HEK293 (cell line): Measurements from ENCODE around the gene EDIL3.

Experiments used
- CTCF ChIP-seq: fragments of 450-650 bp; formaldehyde crosslinking; IDR thresholded peaks from 2 replicates; pipeline ENCODE4 v1.5.1; 2016; ENCODE audit warnings: missing biosample characterization, missing genetic modification characterization
- SETDB1 ChIP-seq: IDR thresholded peaks from one replicate; pipeline ENCODE4 v1.6.1; 2017; ENCODE audit warnings: mild to moderate bottlenecking, low read length, moderate library complexity, mixed read lengths; ENCODE audit not compliant: insufficient read length
- YY1 ChIP-seq: fragments of 450-650 bp; formaldehyde crosslinking; IDR thresholded peaks from 2 replicates; pipeline ENCODE4 v1.5.1; 2018; ENCODE audit warnings: missing biosample characterization, missing genetic modification characterization
- ZBTB11 ChIP-seq: fragments of 450-650 bp; formaldehyde crosslinking; conservative IDR thresholded peaks from 2 replicates; pipeline ENCODE4 v1.5.1; 2016; ENCODE audit warnings: low read depth, missing biosample characterization, missing genetic modification characterization
- ZNF140 ChIP-seq: fragments of 450-650 bp; formaldehyde crosslinking; IDR thresholded peaks from 2 replicates; pipeline ENCODE4 v1.5.1; 2016; ENCODE audit warnings: missing biosample characterization, missing genetic modification characterization
- ZNF16 ChIP-seq: fragments of 450-650 bp; formaldehyde crosslinking; IDR thresholded peaks from 2 replicates; pipeline ENCODE4 v1.5.1; 2016; ENCODE audit warnings: low read depth, missing biosample characterization, missing genetic modification characterization
- ZNF302 ChIP-seq: fragments of 450-650 bp; formaldehyde crosslinking; IDR thresholded peaks from 2 replicates; pipeline ENCODE4 v1.5.1; 2016; ENCODE audit warnings: missing biosample characterization, missing genetic modification characterization, low read depth
- ZNF423 ChIP-seq: fragments of 450-650 bp; formaldehyde crosslinking; IDR thresholded peaks from 2 replicates; pipeline ENCODE4 v1.5.1; 2016; ENCODE audit warnings: missing biosample characterization, missing genetic modification characterization
- ZNF580 ChIP-seq: fragments of 450-650 bp; formaldehyde crosslinking; IDR thresholded peaks from 2 replicates; pipeline ENCODE4 v1.5.1; 2016; ENCODE audit warnings: missing biosample characterization, missing genetic modification characterization
- ZNF670 ChIP-seq: fragments of 450-650 bp; formaldehyde crosslinking; IDR thresholded peaks from 2 replicates; pipeline ENCODE4 v1.5.1; 2016; ENCODE audit warnings: missing biosample characterization, missing genetic modification characterization, low read depth
- ZNF776 ChIP-seq: fragments of 450-650 bp; formaldehyde crosslinking; IDR thresholded peaks from 2 replicates; pipeline ENCODE4 v1.5.0; 2017; ENCODE audit warnings: missing biosample characterization, missing genetic modification characterization, borderline replicate concordance

- no peak for TF ChIP-seq CTCF (tag by site-specific recombination)
- TF ChIP-seq ZNF670 (tag by site-specific recombination), result no peak
- no peak for TF ChIP-seq YY1 (tag by site-specific recombination)
- no peak for TF ChIP-seq SETDB1
- no peak for TF ChIP-seq ZNF16 (tag by site-specific recombination)
- TF ChIP-seq ZNF423 (tag by site-specific recombination), result no peak
- no peak for TF ChIP-seq ZNF302 (tag by site-specific recombination)
- TF ChIP-seq ZNF140 (tag by site-specific recombination), result no peak
- no peak for TF ChIP-seq ZNF776 (tag by site-specific recombination)
- TF ChIP-seq ZBTB11 (tag by site-specific recombination), result no peak
- no peak for TF ChIP-seq ZNF580 (tag by site-specific recombination)
These were observed 8.2 kb upstream of the EDIL3 start for GRCh38 chr5:84392836-84393235.
